Left ventricle myocardium inferior (tissue), 1 donor: ENCODE results near the gene TTLL11. TPM values are rescaled to one million over a fixed set of nuclear protein-coding genes. Genes with fewer than 3 reads are reported as not detected.

ENCODE experiments used
- DNase-seq: peaks from one replicate; pipeline ENCODE4 v3.0.0-alpha.2; 2020
- H3K27ac ChIP-seq: fragments of 200-600 bp; replicated peaks from 2 replicates; pipeline ENCODE4 v1.8.0; 2021
- H3K27me3 ChIP-seq: fragments of 200-600 bp; 2 replicates; pipeline ENCODE4 v1.8.0; 2021; ENCODE audit warnings: low read depth
- H3K36me3 ChIP-seq: fragments of 200-600 bp; 2 replicates; pipeline ENCODE4 v1.8.0; 2021
- H3K4me1 ChIP-seq: fragments of 200-600 bp; 2 replicates; pipeline ENCODE4 v1.8.0; 2021
- H3K4me3 ChIP-seq: fragments of 200-600 bp; 2 replicates; pipeline ENCODE4 v1.8.0; 2021; ENCODE audit warnings: mild to moderate bottlenecking, moderate library complexity
- H3K9me3 ChIP-seq: fragments of 200-600 bp; replicated peaks from 2 replicates; pipeline ENCODE4 v1.8.0; 2021
- CTCF ChIP-seq: fragments of 200-600 bp; IDR thresholded peaks from 2 replicates; pipeline ENCODE4 v1.8.0; 2021; ENCODE audit warnings: antibody characterized with exemption, mild to moderate bottlenecking, borderline replicate concordance
- intact Hi-C: fragments of 100-400 bp; cut with micrococcal nuclease; formaldehyde crosslinking; loops from one replicate; pipeline ENCODE4 v1.11.0; 2022
- total RNA-seq: library from RNA; stranded (reverse); fragmentation: NEBNext Ultra II Directional; extraction: Animal tissue kit (Norgen Biotek cat#: 25700); gene quantifications from one replicate; pipeline ENCODE4 v1.2.1, GENCODE V29; 2021
- donor health status: DM: no; HTN: yes; CAD: no; lungs with severe emphysema.

Gene TTLL11
- total RNA-seq, 1 donor from 2014 or later, result 7.3 TPM

- intact Hi-C loops, result no loop called here
- peaks cover 24% of the 10 kb centered on the region for H3K27me3 ChIP-seq
- no peak for DNase-seq
- no peak overlapping the region for H3K27ac ChIP-seq
- peaks cover 14% of the 10 kb centered on the region for H3K4me1 ChIP-seq
- H3K9me3 ChIP-seq, result no peaks in the 10 kb centered on the region
- no peak for TF ChIP-seq CTCF
- no peaks in the 10 kb centered on the region for H3K36me3 ChIP-seq
- no peak overlapping the region for H3K4me3 ChIP-seq
Observed at GRCh38 chr9:122111413-122112085, 18.4 kb upstream of the TTLL11 start.

GRCh38 chr9:122110100-122110833, 17.2 kb upstream of the TTLL11 start:
- peaks cover 12% of the 10 kb centered on the region for H3K27me3 ChIP-seq
- no peaks in the 10 kb centered on the region for H3K9me3 ChIP-seq
- peaks cover 15% of the 10 kb centered on the region for H3K4me1 ChIP-seq
- H3K36me3 ChIP-seq, result no peaks in the 10 kb centered on the region
- no peak for DNase-seq
- intact Hi-C loops, result no loop called here
- H3K4me3 ChIP-seq, result no peak overlapping the region
- no peak for TF ChIP-seq CTCF
- H3K27ac ChIP-seq, result no peak overlapping the region

- DNase-seq, result no peak
- intact Hi-C loops, result loop anchor here (10.0 kb wide), 1 partner anchor 696 kb away; the partner anchor contains the start of gene OR1K1
- H3K36me3 ChIP-seq, result no peaks in the 10 kb centered on the region
- TF ChIP-seq CTCF, result no peak
- H3K27ac ChIP-seq, result no peak overlapping the region
- peaks cover 15% of the 10 kb centered on the region for H3K4me1 ChIP-seq
- peaks cover 1% of the 10 kb centered on the region for H3K27me3 ChIP-seq
- peaks cover 6% of the 10 kb centered on the region for H3K9me3 ChIP-seq
- H3K4me3 ChIP-seq, result no peak overlapping the region
Observed at GRCh38 chr9:122109035-122109813, 16.1 kb upstream of the TTLL11 start.

- peak overlapping the region; percentile 27 for H3K27ac ChIP-seq
- DNase-seq, result no peak
- H3K9me3 ChIP-seq, result peaks cover 20% of the 10 kb centered on the region
- intact Hi-C loops, result loop anchor here (10.0 kb wide), 1 partner anchor 697 kb away; the partner anchor contains the start of gene OR1K1
- peaks cover 15% of the 10 kb centered on the region for H3K4me1 ChIP-seq
- H3K27me3 ChIP-seq, result no peaks in the 10 kb centered on the region
- TF ChIP-seq CTCF, result no peak
- H3K4me3 ChIP-seq, result no peak overlapping the region
- H3K36me3 ChIP-seq, result no peaks in the 10 kb centered on the region
Observed at GRCh38 chr9:122107291-122107805, 14.2 kb upstream of the TTLL11 start.

GRCh38 chr9:122106576-122106975, 13.5 kb upstream of the TTLL11 start:
- no peaks in the 10 kb centered on the region for H3K36me3 ChIP-seq
- H3K4me1 ChIP-seq, result peaks cover 15% of the 10 kb centered on the region
- H3K4me3 ChIP-seq, result no peak overlapping the region
- no peak for DNase-seq
- no peaks in the 10 kb centered on the region for H3K27me3 ChIP-seq
- H3K9me3 ChIP-seq, result peaks cover 20% of the 10 kb centered on the region
- intact Hi-C loops, result loop anchor here (10.0 kb wide), 1 partner anchor 698 kb away; the partner anchor contains the start of gene OR1K1
- TF ChIP-seq CTCF, result no peak
- H3K27ac ChIP-seq, result peak overlapping the region; percentile 27
